ENCODE data around the gene TMEM109. TPM values are rescaled to one million over a fixed set of nuclear protein-coding genes. Genes with fewer than 3 reads are reported as not detected.
A peak's percentile ranks its signal among the peaks of the same experiment; 100 is the strongest.

Gene TMEM109
- total and polyA plus RNA-seq, 8 donors = 82.9 to 130 (median 92.7) TPM

DNA sequence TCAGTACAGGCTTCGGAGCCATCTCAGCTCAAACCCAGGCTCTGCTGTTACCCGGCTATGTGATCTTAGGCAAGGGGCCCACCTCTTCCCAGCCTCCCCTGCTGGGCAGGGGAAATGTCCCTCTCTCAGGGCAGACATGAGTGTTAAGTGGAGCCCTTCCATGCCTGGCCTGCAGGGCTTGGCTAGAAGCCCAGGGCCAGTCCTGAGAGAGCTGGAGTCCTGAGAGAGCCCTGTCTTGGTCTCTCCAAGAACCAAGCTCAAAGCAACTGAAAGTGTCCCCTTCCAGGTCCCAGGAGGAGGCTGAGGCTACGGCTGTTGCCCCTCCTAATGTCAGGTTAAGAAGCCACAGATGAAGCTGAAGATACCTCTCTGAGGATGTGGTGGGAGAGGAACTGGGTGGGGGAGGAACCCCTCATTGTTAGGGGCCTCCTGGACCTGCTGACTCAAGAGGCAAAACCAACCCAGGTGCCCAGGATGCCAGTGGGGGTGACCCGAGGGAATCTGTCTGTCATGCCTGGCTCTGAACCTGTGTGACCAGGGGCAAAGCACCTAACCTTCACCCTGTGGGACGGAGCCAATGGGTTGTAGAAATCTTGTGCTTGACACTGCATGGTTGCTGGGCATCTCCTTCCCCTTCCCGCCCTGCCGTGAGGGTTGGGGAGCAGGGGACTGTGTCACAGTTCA, 42.4 kb upstream of the TMEM109 start:
- peak; percentile 64 for ATAC-seq
- Histone ChIP-seq H3K4me3 (no peak overlapping the region), H3K9me3 (no peaks in the 10 kb centered on the region), H3K4me1 (peaks cover 0 to 14% of the 10 kb centered on the region in 2 donors), H3K36me3 (no peaks in the 10 kb centered on the region), H3K27ac (no peak overlapping the region), H3K27me3 (peaks cover 0 to 7% of the 10 kb centered on the region in 2 donors)
- DNase-seq = no peak
- TF ChIP-seq, protein P1, sequence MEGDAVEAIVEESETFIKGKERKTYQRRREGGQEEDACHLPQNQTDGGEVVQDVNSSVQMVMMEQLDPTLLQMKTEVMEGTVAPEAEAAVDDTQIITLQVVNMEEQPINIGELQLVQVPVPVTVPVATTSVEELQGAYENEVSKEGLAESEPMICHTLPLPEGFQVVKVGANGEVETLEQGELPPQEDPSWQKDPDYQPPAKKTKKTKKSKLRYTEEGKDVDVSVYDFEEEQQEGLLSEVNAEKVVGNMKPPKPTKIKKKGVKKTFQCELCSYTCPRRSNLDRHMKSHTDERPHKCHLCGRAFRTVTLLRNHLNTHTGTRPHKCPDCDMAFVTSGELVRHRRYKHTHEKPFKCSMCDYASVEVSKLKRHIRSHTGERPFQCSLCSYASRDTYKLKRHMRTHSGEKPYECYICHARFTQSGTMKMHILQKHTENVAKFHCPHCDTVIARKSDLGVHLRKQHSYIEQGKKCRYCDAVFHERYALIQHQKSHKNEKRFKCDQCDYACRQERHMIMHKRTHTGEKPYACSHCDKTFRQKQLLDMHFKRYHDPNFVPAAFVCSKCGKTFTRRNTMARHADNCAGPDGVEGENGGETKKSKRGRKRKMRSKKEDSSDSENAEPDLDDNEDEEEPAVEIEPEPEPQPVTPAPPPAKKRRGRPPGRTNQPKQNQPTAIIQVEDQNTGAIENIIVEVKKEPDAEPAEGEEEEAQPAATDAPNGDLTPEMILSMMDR (IDR thresholded peaks at IDR 0.05) = no peak
- intact Hi-C loops (cut with DNase I) = no loop called here

DNA sequence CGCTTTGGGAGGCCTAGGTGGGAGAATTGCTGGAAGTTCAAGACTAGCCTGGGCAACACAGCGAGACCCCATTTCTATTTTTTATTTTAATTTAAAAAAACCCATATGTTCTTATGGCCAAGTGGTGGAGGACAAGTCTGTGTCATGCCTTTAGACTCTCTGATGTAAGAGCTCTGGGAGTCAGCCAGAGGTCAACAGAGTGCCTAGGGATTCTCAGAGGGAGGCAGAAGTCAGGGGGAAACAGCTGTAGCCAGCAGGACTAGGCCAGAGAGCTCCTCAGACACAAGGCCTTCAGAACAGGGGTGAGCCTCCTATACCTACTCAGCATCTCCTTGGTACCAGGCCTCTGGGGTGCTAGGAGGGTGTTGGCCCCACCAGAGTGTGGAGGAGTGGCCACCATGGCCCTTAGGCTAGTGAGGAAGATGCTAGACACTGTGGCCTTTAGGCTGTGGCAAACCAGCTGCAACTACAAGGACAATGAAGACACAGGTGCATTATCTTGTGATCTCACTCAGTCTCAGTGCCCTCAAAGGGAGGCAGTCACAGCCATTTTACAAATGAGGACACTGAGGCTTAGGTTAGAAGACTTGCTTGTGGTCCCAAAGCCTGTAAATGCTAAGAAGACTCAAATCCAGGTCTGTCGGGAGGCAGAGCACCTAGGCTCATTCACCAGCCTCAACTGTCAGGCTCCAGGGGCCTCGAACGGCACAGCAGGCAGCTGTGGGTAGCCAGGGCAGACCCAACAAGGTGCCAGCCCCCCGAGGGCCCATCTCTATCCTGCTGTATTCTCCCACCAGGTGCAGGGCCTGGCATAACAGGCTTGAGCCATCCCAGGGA, 41.6 kb upstream of the TMEM109 start:
- DNase-seq (peak in 1 of 4 donors; percentile 43), ATAC-seq (peak; percentile 55)
- TF ChIP-seq, protein P1 (IDR thresholded peaks at IDR 0.05) = no peak
- Histone ChIP-seq H3K9me3 (no peaks in the 10 kb centered on the region), H3K27ac (no peak overlapping the region), H3K36me3 (no peaks in the 10 kb centered on the region), H3K27me3 (peaks cover 0 to 7% of the 10 kb centered on the region in 2 donors), H3K4me1 (peaks cover 0 to 14% of the 10 kb centered on the region in 2 donors), H3K4me3 (no peak overlapping the region)
- intact Hi-C loops (cut with DNase I) = no loop called here

DNA sequence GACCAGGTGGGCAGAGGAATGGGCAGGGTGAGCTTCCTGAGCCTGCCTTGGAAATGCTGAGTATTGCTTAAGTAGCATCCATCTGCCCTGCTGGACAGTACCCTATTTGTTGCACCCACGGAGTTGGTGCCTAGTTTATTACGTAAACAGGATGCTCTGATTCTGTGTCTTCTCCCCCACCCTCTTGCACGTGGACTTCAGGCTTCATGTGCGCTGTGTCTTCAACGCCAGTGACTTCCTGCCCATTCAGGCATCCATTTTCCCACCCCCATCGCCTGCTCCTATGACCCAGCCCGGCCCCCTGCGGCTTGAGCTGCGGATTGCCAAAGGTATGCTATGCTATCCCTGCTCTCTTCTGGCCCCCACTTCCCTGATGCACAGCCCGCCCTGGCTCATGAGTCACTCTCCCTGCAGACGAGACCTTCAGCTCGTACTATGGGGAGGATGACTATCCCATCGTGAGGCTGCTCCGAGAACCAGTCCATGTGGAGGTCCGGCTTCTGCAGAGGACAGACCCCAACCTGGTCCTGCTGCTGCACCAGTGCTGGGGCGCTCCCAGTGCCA, 40.9 kb upstream of the TMEM109 start:
- Histone ChIP-seq H3K36me3 (no peaks in the 10 kb centered on the region), H3K27me3 (peaks cover 0 to 5% of the 10 kb centered on the region in 2 donors), H3K4me1 (peaks cover 0 to 14% of the 10 kb centered on the region in 2 donors), H3K4me3 (no peak overlapping the region), H3K27ac (no peak overlapping the region), H3K9me3 (no peaks in the 10 kb centered on the region)
- intact Hi-C loops (cut with DNase I) = no loop called here
- no peak for DNase-seq
- peak; percentile 21 for ATAC-seq
- TF ChIP-seq, protein P1 (IDR thresholded peaks at IDR 0.05) = no peak

DNA sequence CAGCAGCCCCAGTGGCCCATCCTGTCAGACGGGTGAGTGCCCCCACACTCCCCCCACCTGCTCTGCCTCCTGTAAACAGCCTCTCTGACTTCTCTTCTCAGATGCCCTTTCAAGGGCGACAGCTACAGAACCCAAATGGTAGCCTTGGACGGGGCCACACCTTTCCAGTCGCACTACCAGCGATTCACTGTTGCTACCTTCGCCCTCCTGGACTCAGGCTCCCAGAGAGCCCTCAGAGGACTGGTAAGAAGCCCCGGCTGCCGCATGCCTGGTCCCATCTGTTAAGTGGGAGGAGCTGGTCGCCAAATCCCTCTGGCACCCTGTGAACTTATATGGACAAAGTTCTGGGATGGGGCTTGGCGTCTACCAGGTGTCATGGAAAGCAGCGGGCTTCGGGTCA, 40.4 kb upstream of the TMEM109 start:
- Histone ChIP-seq H3K4me1 (peaks cover 0 to 14% of the 10 kb centered on the region in 2 donors), H3K27me3 (no peaks in the 10 kb centered on the region), H3K36me3 (peaks cover 0 to 3% of the 10 kb centered on the region in 2 donors), H3K27ac (no peak overlapping the region), H3K4me3 (no peak overlapping the region), H3K9me3 (no peaks in the 10 kb centered on the region)
- intact Hi-C loops (cut with DNase I) = no loop called here
- TF ChIP-seq, protein P1 (IDR thresholded peaks at IDR 0.05) = no peak
- no peak for ATAC-seq
- DNase-seq = no peak

Data from left lung (tissue), 10 donors.